Measurements from ENCODE around the gene TSPAN18.

Gene TSPAN18

GRCh38 chr11:44923806-44924205 is 197.0 kb downstream of the TSPAN18 start:
- TF ChIP-seq CTCF (IDR thresholded peaks at IDR 0.05; ENCODE audit: insufficient read depth, low read length, poor library complexity, severe bottlenecking): no peak
- no peak overlapping the region for H3K4me3 ChIP-seq (replicated peaks; ENCODE audit: low read depth, low read length)
- H3K36me3 ChIP-seq (ENCODE audit: control insufficient read depth, insufficient read depth, low read length): no peaks in the 10 kb centered on the region
- no peak for DNase-seq (ENCODE audit: extremely low read depth, insufficient read length)
- H3K27me3 ChIP-seq (replicated peaks; ENCODE audit: control insufficient read depth, insufficient read depth, low read length): no peaks in the 10 kb centered on the region; the same call in 1 of the 2 replicates

DNA sequence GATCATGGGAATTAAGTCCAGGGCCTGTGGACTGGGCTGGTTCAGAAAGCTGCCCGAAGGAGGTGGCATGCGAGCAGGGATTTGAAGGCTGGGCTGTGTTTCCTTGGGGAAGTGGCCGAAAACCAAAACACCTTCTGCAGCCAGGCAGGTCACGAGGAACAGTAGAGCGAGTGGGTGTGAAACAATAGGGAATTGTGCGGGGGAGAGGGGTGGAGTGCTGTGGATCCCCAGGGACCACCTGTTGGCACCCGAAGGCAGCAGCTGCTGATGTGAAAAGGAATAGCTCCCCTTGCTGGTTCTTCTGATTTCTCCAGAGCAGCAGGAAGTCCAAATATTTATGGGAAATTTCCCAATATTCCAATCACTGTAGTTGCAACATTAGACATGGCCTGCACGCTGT is 199.3 kb downstream of the TSPAN18 start:
- H3K4me3 ChIP-seq (replicated peaks; ENCODE audit: low read depth, low read length): no peak overlapping the region
- H3K36me3 ChIP-seq (ENCODE audit: control insufficient read depth, insufficient read depth, low read length): no peaks in the 10 kb centered on the region
- TF ChIP-seq CTCF (IDR thresholded peaks at IDR 0.05; ENCODE audit: insufficient read depth, low read length, poor library complexity, severe bottlenecking): no peak
- DNase-seq (ENCODE audit: extremely low read depth, insufficient read length): no peak
- no peaks in the 10 kb centered on the region; the same call in 1 of the 2 replicates for H3K27me3 ChIP-seq (replicated peaks; ENCODE audit: control insufficient read depth, insufficient read depth, low read length)

DNA sequence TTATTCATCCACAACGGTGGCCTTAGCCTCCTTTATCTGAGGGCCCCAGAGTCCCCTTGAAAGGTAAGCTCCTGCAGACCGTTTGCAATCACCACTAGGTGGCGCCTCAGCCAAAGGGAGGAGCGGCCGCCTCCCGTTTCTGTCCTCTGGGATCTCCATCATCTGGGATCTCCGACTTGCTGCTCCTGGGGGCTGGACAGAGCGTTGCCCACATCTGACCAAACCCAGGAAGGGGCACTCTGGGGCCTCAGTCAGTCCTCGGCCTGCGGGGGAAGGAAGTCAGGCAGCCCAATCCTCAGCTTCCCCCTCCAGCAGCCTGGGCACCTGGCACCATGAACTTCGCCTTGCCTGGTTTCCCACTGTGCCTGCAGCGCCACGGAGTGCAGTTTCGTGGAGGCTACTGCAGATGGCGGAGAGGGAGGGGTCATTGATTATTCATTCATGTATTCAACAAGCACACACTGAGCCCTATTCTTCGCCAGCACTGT is 200.5 kb downstream of the TSPAN18 start:
- Histone ChIP-seq H3K36me3 (ENCODE audit: control insufficient read depth, insufficient read depth, low read length) (no peaks in the 10 kb centered on the region), H3K27me3 (replicated peaks; ENCODE audit: control insufficient read depth, insufficient read depth, low read length) (no peaks in the 10 kb centered on the region; the same call in 1 of the 2 replicates), H3K4me3 (replicated peaks; ENCODE audit: low read depth, low read length) (no peak overlapping the region)
- DNase-seq (ENCODE audit: extremely low read depth, insufficient read length): no peak
- TF ChIP-seq CTCF (IDR thresholded peaks at IDR 0.05; ENCODE audit: insufficient read depth, low read length, poor library complexity, severe bottlenecking): peak; percentile 91

- TF ChIP-seq CTCF (IDR thresholded peaks at IDR 0.05; ENCODE audit: insufficient read depth, low read length, poor library complexity, severe bottlenecking): no peak
- no peak for DNase-seq (ENCODE audit: extremely low read depth, insufficient read length)
- H3K36me3 ChIP-seq (ENCODE audit: control insufficient read depth, insufficient read depth, low read length): no peaks in the 10 kb centered on the region
Observed at GRCh38 chr11:44928144-44928543, 201.4 kb downstream of the TSPAN18 start.

GRCh38 chr11:44928816-44929215 is 202.1 kb downstream of the TSPAN18 start:
- Histone ChIP-seq H3K4me3 (replicated peaks; ENCODE audit: low read depth, low read length) (no peak overlapping the region), H3K27me3 (replicated peaks; ENCODE audit: control insufficient read depth, insufficient read depth, low read length) (no peaks in the 10 kb centered on the region; the same call in 1 of the 2 replicates), H3K36me3 (ENCODE audit: control insufficient read depth, insufficient read depth, low read length) (no peaks in the 10 kb centered on the region)
- no peak for TF ChIP-seq CTCF (IDR thresholded peaks at IDR 0.05; ENCODE audit: insufficient read depth, low read length, poor library complexity, severe bottlenecking)
- no peak for DNase-seq (ENCODE audit: extremely low read depth, insufficient read length)

More at GRCh38 chr11:44928144-44928543, 201.4 kb downstream of the TSPAN18 start:
- Histone ChIP-seq H3K27me3 (replicated peaks; ENCODE audit: control insufficient read depth, insufficient read depth, low read length) (no peaks in the 10 kb centered on the region; the same call in 1 of the 2 replicates), H3K4me3 (replicated peaks; ENCODE audit: low read depth, low read length) (no peak overlapping the region)

All from GM06990 (cell line).